Measurements from ENCODE around the gene AKAP13. TPM values are rescaled to one million over a fixed set of nuclear protein-coding genes. Genes with fewer than 3 reads are reported as not detected.
A peak's percentile ranks its signal among the peaks of the same experiment; 100 is the strongest.

Gene AKAP13
- polyA plus RNA-seq, 2 of the 4 experiments (the other 2 are of a cell fraction), result 20.4 to 28.8 TPM

GRCh38 chr15:85354461-85354860 lies 25.9 kb upstream of the AKAP13 start:
- CTCF ChIA-PET, result interaction anchor here (0.9 to 2.4 kb wide), 4 partner anchors 22 to 59 kb away, joined by 3 to 12 read pairs (median 8); no protein-coding TSS in a partner anchor
- H3K27ac ChIP-seq, result peak overlapping the region; percentile 14 to 61; a peak in 4 of 6 replicates
- no peak overlapping the region for H3K4me3 ChIP-seq
- no peaks in the 10 kb centered on the region for H3K9me3 ChIP-seq
- FAIRE-seq (no peak), ATAC-seq (peak in 1 of 2 experiments; percentile 8; a peak in 3 of 6 replicates), DNase-seq (ENCODE audit: low read depth in 1 of 2, low spot score in 1 of 2) (no peak)
- 48% methylated on average over 4 of the region's 4 CpGs for WGBS (ENCODE audit: missing lambda C conversion rate)
- POLR2A ChIA-PET, result interaction anchor here (0.5 to 1.3 kb wide), 2 partner anchors 11 to 26 kb away, joined by 4 to 6 read pairs; partner anchors contain the start of gene AKAP13
- peaks cover 35% of the 10 kb centered on the region for H3K4me1 ChIP-seq
- TF ChIP-seq TP53 (CRISPR knock-in tag; IDR thresholded peaks at IDR 0.05), result no peak
- TF ChIP-seq CEBPB (IDR thresholded peaks at IDR 0.05), result no peak
- no peak for TF ChIP-seq POLR2AphosphoS2 (conservative IDR thresholded peaks at IDR 0.05; ENCODE audit: low read length)
- TF ChIP-seq MAFK (IDR thresholded peaks at IDR 0.05; ENCODE audit: partially characterized antibody), result peak; percentile 63
- TF ChIP-seq EHF (CRISPR knock-in tag; IDR thresholded peaks at IDR 0.05), result no peak
- no peak for TF ChIP-seq CHD4 (IDR thresholded peaks at IDR 0.05; ENCODE audit: borderline replicate concordance)
- TF ChIP-seq HEYL (CRISPR knock-in tag; IDR thresholded peaks at IDR 0.05), result no peak
- TF ChIP-seq FOSL2 (IDR thresholded peaks at IDR 0.05), result no peak
- TF ChIP-seq FOSL2 (CRISPR knock-in tag; IDR thresholded peaks at IDR 0.05), result no peak
- no peak overlapping the region for H3K4me2 ChIP-seq

- H3K4me3 ChIP-seq, result no peak overlapping the region
- WGBS (ENCODE audit: missing lambda C conversion rate), result 79% methylated on average over 3 of the region's 4 CpGs
- no peaks in the 10 kb centered on the region for H3K9me3 ChIP-seq
- no peak for TF ChIP-seq MAX (IDR thresholded peaks at IDR 0.05)
- TF ChIP-seq MAFK (IDR thresholded peaks at IDR 0.05; ENCODE audit: partially characterized antibody), result no peak
- no peak for TF ChIP-seq POLR2AphosphoS2 (conservative IDR thresholded peaks at IDR 0.05; ENCODE audit: low read length)
- no peak for TF ChIP-seq CHD2 (IDR thresholded peaks at IDR 0.05; ENCODE audit: low read length, partially characterized antibody)
- no peak for TF ChIP-seq SMC3 (IDR thresholded peaks at IDR 0.05)
- no peak for TF ChIP-seq EHMT2 (IDR thresholded peaks at IDR 0.05; ENCODE audit: low read depth)
- no peak for TF ChIP-seq HEYL (CRISPR knock-in tag; IDR thresholded peaks at IDR 0.05)
- no peak for TF ChIP-seq HDAC2 (IDR thresholded peaks at IDR 0.05)
- no peak for TF ChIP-seq CEBPB (IDR thresholded peaks at IDR 0.05)
- TF ChIP-seq NPAS2 (CRISPR knock-in tag; IDR thresholded peaks at IDR 0.05; ENCODE audit: borderline replicate concordance), result no peak
- TF ChIP-seq CHD4 (IDR thresholded peaks at IDR 0.05; ENCODE audit: borderline replicate concordance), result no peak
- no peak for TF ChIP-seq HOXB5 (CRISPR knock-in tag; IDR thresholded peaks at IDR 0.05)
- no peak for TF ChIP-seq REST (IDR thresholded peaks at IDR 0.05)
- peak in 1 of 2 experiments; percentile 5; a peak in 2 of 6 replicates for ATAC-seq
- FAIRE-seq, result no peak
- no peak overlapping the region for H3K4me2 ChIP-seq
- DNase-seq (ENCODE audit: low read depth in 1 of 2, low spot score in 1 of 2), result no peak
- ChIA-PET CTCF (interaction anchor here (0.9 to 2.4 kb wide), 6 partner anchors 9 to 59 kb away, joined by 3 to 12 read pairs (median 6); no protein-coding TSS in a partner anchor), POLR2A (interaction anchor here (0.6 to 1.3 kb wide), 2 partner anchors 25 to 132 kb away, joined by 4 to 8 read pairs; partner anchors contain the start of gene AKAP13)
- H3K4me1 ChIP-seq, result peaks cover 35% of the 10 kb centered on the region
- peak overlapping the region; percentile 14 to 61; a peak in 4 of 6 replicates for H3K27ac ChIP-seq
Measured at GRCh38 chr15:85354948-85355347, 25.5 kb upstream of the AKAP13 start.

GRCh38 chr15:85356276-85356675 lies 24.1 kb upstream of the AKAP13 start:
- DNase-seq (ENCODE audit: low read depth in 1 of 2, low spot score in 1 of 2) (no peak), FAIRE-seq (no peak), ATAC-seq (no peak)
- CTCF ChIA-PET, result interaction anchor here (0.7 to 2.4 kb wide), 11 partner anchors 10 to 441 kb away, joined by 3 to 10 read pairs (median 4); no protein-coding TSS in a partner anchor
- H3K27ac ChIP-seq, result peak overlapping the region; percentile 14 to 62; a peak in 4 of 6 replicates
- WGBS (ENCODE audit: missing lambda C conversion rate), result 85% methylated on average over 1 of the region's 1 CpG
- peaks cover 35% of the 10 kb centered on the region for H3K4me1 ChIP-seq
- POLR2A ChIA-PET, result no interaction called here
- no peak overlapping the region for H3K4me3 ChIP-seq
- H3K9me3 ChIP-seq, result no peaks in the 10 kb centered on the region
- H3K4me2 ChIP-seq, result no peak overlapping the region
- TF ChIP-seq CHD4 (IDR thresholded peaks at IDR 0.05; ENCODE audit: borderline replicate concordance) (no peak), ZC3H11A (IDR thresholded peaks at IDR 0.05) (no peak), CBX2 (IDR thresholded peaks at IDR 0.05; ENCODE audit: borderline replicate concordance, low read depth) (no peak), FOSB (CRISPR knock-in tag; IDR thresholded peaks at IDR 0.05) (no peak), RFX5 (IDR thresholded peaks at IDR 0.05) (no peak), POLR2A (IDR thresholded peaks at IDR 0.05; ENCODE audit: low read length) (no peak), CEBPB (IDR thresholded peaks at IDR 0.05) (no peak), ELK1 (IDR thresholded peaks at IDR 0.05; ENCODE audit: low read depth, low read length) (no peak), TP53 (CRISPR knock-in tag; IDR thresholded peaks at IDR 0.05) (no peak), EHMT2 (IDR thresholded peaks at IDR 0.05; ENCODE audit: low read depth) (no peak), PBX3 (IDR thresholded peaks at IDR 0.05) (no peak), HDAC2 (IDR thresholded peaks at IDR 0.05) (no peak), ESRRA (IDR thresholded peaks at IDR 0.05; ENCODE audit: borderline replicate concordance, low read length) (no peak), JUN (IDR thresholded peaks at IDR 0.05) (no peak)
